SW 1271 (cell line): ENCODE results near the gene CTAGE6.
"Not testable (repeated sequence)": the region's sequence is repeated elsewhere in the genome, so short reads cannot be mapped to it uniquely, and the experiment has no call there.

Experiments used
- DNase-seq, 2 experiments: peaks; one replicate each; lab custom pipeline; 2025; lab: John Stamatoyannopoulos, UW

CTAGE6 gene

GRCh38 chr7:143757596-143757995, at the start of gene CTAGE6:
Gene CTAGE6 (minus strand): TSS chr7:143757696. CDS start chr7:143757658, 38 bp downstream.
- DNase-seq = not testable (repeated sequence)

GRCh38 chr7:143806664-143807071, 49.2 kb upstream of the CTAGE6 start:
- not testable (repeated sequence) for DNase-seq

- not testable (repeated sequence) for DNase-seq
Measured at GRCh38 chr7:143797896-143798290, 40.4 kb upstream of the CTAGE6 start.

GRCh38 chr7:143797119-143797895, 39.8 kb upstream of the CTAGE6 start:
- DNase-seq = not testable (repeated sequence)

GRCh38 chr7:143795653-143796052, 38.2 kb upstream of the CTAGE6 start:
- not testable (repeated sequence) for DNase-seq

- DNase-seq = not testable (repeated sequence)
Measured at GRCh38 chr7:143792633-143793032, 35.1 kb upstream of the CTAGE6 start.

GRCh38 chr7:143785415-143786182, 28.1 kb upstream of the CTAGE6 start:
- not testable (repeated sequence) for DNase-seq

- not testable (repeated sequence) for DNase-seq
Measured at GRCh38 chr7:143779591-143779990, 22.1 kb upstream of the CTAGE6 start.

GRCh38 chr7:143772738-143773468, 15.4 kb upstream of the CTAGE6 start:
- DNase-seq = not testable (repeated sequence)

GRCh38 chr7:143767531-143767930, 10.0 kb upstream of the CTAGE6 start:
- not testable (repeated sequence) for DNase-seq

GRCh38 chr7:143765678-143766077, 8.2 kb upstream of the CTAGE6 start:
- DNase-seq = not testable (repeated sequence)

- not testable (repeated sequence) for DNase-seq
Measured at GRCh38 chr7:143763065-143763464, 5.6 kb upstream of the CTAGE6 start.

GRCh38 chr7:143745340-143745739, 12.2 kb downstream of the CTAGE6 start:
- not testable (repeated sequence) for DNase-seq

GRCh38 chr7:143737037-143737819, 20.3 kb downstream of the CTAGE6 start:
- peak in 1 of 2 experiments; percentile 52 for DNase-seq

GRCh38 chr7:143735962-143736361, 21.5 kb downstream of the CTAGE6 start:
- DNase-seq = no peak

- no peak for DNase-seq
Measured at GRCh38 chr7:143733876-143734275, 23.6 kb downstream of the CTAGE6 start.

- no peak for DNase-seq
Measured at GRCh38 chr7:143728333-143728862, 29.1 kb downstream of the CTAGE6 start.

- DNase-seq = not testable (repeated sequence)
Measured at GRCh38 chr7:143727561-143727960, 29.9 kb downstream of the CTAGE6 start.

- DNase-seq = not testable (repeated sequence)
Measured at GRCh38 chr7:143726143-143726542, 31.4 kb downstream of the CTAGE6 start.

GRCh38 chr7:143720335-143720734, 37.2 kb downstream of the CTAGE6 start:
- not testable (repeated sequence) for DNase-seq
